ENCODE data around the gene HEPACAM.

Gene HEPACAM

GRCh38 chr11:124872280-124872679 lies 63.6 kb downstream of the HEPACAM start:
- Histone ChIP-seq H3K27me3 (ENCODE audit: low read length) (no peaks in the 10 kb centered on the region), H3K9ac (ENCODE audit: low read length) (no peak overlapping the region), H3F3A (ENCODE audit: insufficient read depth) (no peaks in the 10 kb centered on the region), H3K4me2 (ENCODE audit: low read depth, low read length, poor library complexity, severe bottlenecking) (no peak overlapping the region), H3K9me2 (replicated peaks; ENCODE audit: insufficient read depth, low read length) (no peaks in the 10 kb centered on the region), H3K27ac (ENCODE audit: low read depth, low read length) (no peak overlapping the region), H3K79me2 (ENCODE audit: insufficient read depth, low read length) (no peaks in the 10 kb centered on the region), H2AFZ (ENCODE audit: low read depth, low read length, severe bottlenecking) (no peak overlapping the region), H4K20me1 (ENCODE audit: low read depth, low read length) (no peaks in the 10 kb centered on the region), H3K36me3 (ENCODE audit: low read length) (no peaks in the 10 kb centered on the region), H3K4me3 (ENCODE audit: insufficient read depth, low read length, poor library complexity, severe bottlenecking) (no peak overlapping the region), H3K9me3 (ENCODE audit: insufficient read depth, low read length) (no peaks in the 10 kb centered on the region)
- TF ChIP-seq, protein P1, sequence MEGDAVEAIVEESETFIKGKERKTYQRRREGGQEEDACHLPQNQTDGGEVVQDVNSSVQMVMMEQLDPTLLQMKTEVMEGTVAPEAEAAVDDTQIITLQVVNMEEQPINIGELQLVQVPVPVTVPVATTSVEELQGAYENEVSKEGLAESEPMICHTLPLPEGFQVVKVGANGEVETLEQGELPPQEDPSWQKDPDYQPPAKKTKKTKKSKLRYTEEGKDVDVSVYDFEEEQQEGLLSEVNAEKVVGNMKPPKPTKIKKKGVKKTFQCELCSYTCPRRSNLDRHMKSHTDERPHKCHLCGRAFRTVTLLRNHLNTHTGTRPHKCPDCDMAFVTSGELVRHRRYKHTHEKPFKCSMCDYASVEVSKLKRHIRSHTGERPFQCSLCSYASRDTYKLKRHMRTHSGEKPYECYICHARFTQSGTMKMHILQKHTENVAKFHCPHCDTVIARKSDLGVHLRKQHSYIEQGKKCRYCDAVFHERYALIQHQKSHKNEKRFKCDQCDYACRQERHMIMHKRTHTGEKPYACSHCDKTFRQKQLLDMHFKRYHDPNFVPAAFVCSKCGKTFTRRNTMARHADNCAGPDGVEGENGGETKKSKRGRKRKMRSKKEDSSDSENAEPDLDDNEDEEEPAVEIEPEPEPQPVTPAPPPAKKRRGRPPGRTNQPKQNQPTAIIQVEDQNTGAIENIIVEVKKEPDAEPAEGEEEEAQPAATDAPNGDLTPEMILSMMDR (IDR thresholded peaks at IDR 0.05; ENCODE audit: insufficient read depth, low read length, poor library complexity, severe bottlenecking): no peak
- TF ChIP-seq EZH2phosphoT487 (conservative IDR thresholded peaks at IDR 0.05; ENCODE audit: low read length): no peak

DNA sequence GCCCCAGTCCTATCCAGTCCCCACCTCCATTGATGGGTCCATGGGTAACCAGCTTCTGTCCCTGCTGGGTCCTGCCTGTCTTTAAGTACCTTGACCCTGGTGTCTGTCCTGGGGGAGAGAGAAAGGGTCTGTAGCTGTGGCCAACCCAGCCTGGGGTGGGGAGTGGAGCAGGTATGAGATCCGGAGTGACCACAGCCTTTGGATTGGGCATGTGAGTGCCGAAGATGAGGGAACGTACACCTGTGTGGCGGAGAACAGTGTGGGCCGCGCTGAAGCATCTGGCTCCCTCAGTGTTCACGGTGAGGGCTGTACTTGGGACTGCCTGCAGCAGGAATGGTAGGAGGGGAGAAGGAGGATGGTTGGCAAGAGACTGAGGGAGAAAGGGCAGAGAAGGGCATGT lies 65.4 kb downstream of the HEPACAM start:
- Histone ChIP-seq H3K4me3 (ENCODE audit: insufficient read depth, low read length, poor library complexity, severe bottlenecking) (no peak overlapping the region), H3K9ac (ENCODE audit: low read length) (no peak overlapping the region), H3K9me3 (ENCODE audit: insufficient read depth, low read length) (no peaks in the 10 kb centered on the region), H3K27ac (ENCODE audit: low read depth, low read length) (no peak overlapping the region), H3K27me3 (ENCODE audit: low read length) (no peaks in the 10 kb centered on the region), H3K9me2 (replicated peaks; ENCODE audit: insufficient read depth, low read length) (no peaks in the 10 kb centered on the region), H4K20me1 (ENCODE audit: low read depth, low read length) (no peaks in the 10 kb centered on the region), H3K36me3 (ENCODE audit: low read length) (no peaks in the 10 kb centered on the region), H3K79me2 (ENCODE audit: insufficient read depth, low read length) (no peaks in the 10 kb centered on the region), H3K4me2 (ENCODE audit: low read depth, low read length, poor library complexity, severe bottlenecking) (no peak overlapping the region), H3F3A (ENCODE audit: insufficient read depth) (no peaks in the 10 kb centered on the region), H2AFZ (ENCODE audit: low read depth, low read length, severe bottlenecking) (no peak overlapping the region)
- TF ChIP-seq EZH2phosphoT487 (conservative IDR thresholded peaks at IDR 0.05; ENCODE audit: low read length): no peak
- TF ChIP-seq, protein P1 (IDR thresholded peaks at IDR 0.05; ENCODE audit: insufficient read depth, low read length, poor library complexity, severe bottlenecking): no peak

DNA sequence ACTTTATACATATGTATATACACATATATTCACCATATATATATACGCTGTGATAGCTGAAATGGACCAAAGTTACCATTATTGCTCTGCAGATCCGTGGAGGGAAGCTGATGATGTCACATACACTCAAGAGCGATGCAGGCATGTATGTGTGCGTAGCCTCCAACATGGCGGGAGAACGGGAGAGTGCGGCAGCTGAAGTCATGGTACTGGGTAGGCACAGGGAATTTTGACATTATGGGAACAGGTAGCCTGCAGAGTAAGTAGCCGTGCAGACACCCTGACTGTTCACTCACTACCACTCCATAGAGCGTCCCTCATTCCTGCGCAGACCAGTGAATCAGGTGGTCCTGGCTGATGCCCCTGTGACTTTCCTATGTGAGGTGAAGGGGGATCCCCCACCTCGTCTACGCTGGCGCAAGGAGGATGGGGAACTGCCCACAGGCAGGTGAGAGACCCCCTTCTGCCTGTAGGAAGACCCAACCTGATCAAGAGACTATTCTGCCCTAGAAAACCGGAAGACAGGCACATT lies 65.9 kb downstream of the HEPACAM start:
- Histone ChIP-seq H3K9ac (ENCODE audit: low read length) (no peak overlapping the region), H2AFZ (ENCODE audit: low read depth, low read length, severe bottlenecking) (no peak overlapping the region), H3F3A (ENCODE audit: insufficient read depth) (no peaks in the 10 kb centered on the region), H3K27me3 (ENCODE audit: low read length) (no peaks in the 10 kb centered on the region), H3K4me2 (ENCODE audit: low read depth, low read length, poor library complexity, severe bottlenecking) (no peak overlapping the region), H3K36me3 (ENCODE audit: low read length) (no peaks in the 10 kb centered on the region), H3K4me3 (ENCODE audit: insufficient read depth, low read length, poor library complexity, severe bottlenecking) (no peak overlapping the region), H3K79me2 (ENCODE audit: insufficient read depth, low read length) (no peaks in the 10 kb centered on the region), H4K20me1 (ENCODE audit: low read depth, low read length) (no peaks in the 10 kb centered on the region), H3K9me2 (replicated peaks; ENCODE audit: insufficient read depth, low read length) (no peaks in the 10 kb centered on the region), H3K27ac (ENCODE audit: low read depth, low read length) (no peak overlapping the region), H3K9me3 (ENCODE audit: insufficient read depth, low read length) (no peaks in the 10 kb centered on the region)
- TF ChIP-seq EZH2phosphoT487 (conservative IDR thresholded peaks at IDR 0.05; ENCODE audit: low read length): no peak
- TF ChIP-seq, protein P1 (IDR thresholded peaks at IDR 0.05; ENCODE audit: insufficient read depth, low read length, poor library complexity, severe bottlenecking): no peak

All from SU-DHL-6 (cell line).